GM21423 (cell line): ENCODE data around the gene KRTAP5-9.
"Not testable (repeated sequence)": the region's sequence is repeated elsewhere in the genome, so short reads cannot be mapped to it uniquely, and the experiment has no call there.

ENCODE experiments used
- ATAC-seq: cut with Tn5 transposase; IDR thresholded peaks from one replicate; pipeline ENCODE4 v1.9.1; 2021; ENCODE audit warnings: mild to moderate bottlenecking, moderate library complexity; ENCODE audit not compliant: unreplicated experiment

KRTAP5-9 gene

GRCh38 chr11:71548120-71548519 lies at the start of gene KRTAP5-9:
KRTAP5-9 (plus strand) TSS chr11:71548420; CDS start chr11:71548658, 238 bp downstream.
- ATAC-seq: no peak

- ATAC-seq: no peak
These were observed 49.1 kb upstream of the KRTAP5-9 start for GRCh38 chr11:71499125-71499524.

- ATAC-seq: no peak
These were observed 48.7 kb upstream of the KRTAP5-9 start for GRCh38 chr11:71499546-71499945.

- ATAC-seq: no peak
These were observed 47.6 kb upstream of the KRTAP5-9 start for GRCh38 chr11:71500601-71501021.

- ATAC-seq: no peak
These were observed 46.9 kb upstream of the KRTAP5-9 start for GRCh38 chr11:71501071-71501985.

- ATAC-seq: no peak
These were observed 46.2 kb upstream of the KRTAP5-9 start for GRCh38 chr11:71502026-71502425.

- ATAC-seq: no peak
These were observed 45.3 kb upstream of the KRTAP5-9 start for GRCh38 chr11:71502871-71503435.

GRCh38 chr11:71504531-71504930 lies 43.7 kb upstream of the KRTAP5-9 start:
- ATAC-seq: no peak

- no peak for ATAC-seq
These were observed 43.2 kb upstream of the KRTAP5-9 start for GRCh38 chr11:71505001-71505400.

GRCh38 chr11:71505781-71506180 lies 42.4 kb upstream of the KRTAP5-9 start:
- no peak for ATAC-seq

GRCh38 chr11:71507102-71507501 lies 41.1 kb upstream of the KRTAP5-9 start:
- no peak for ATAC-seq

- ATAC-seq: no peak
These were observed 29.4 kb upstream of the KRTAP5-9 start for GRCh38 chr11:71518506-71519471.

- no peak for ATAC-seq
These were observed 28.7 kb upstream of the KRTAP5-9 start for GRCh38 chr11:71519546-71519945.

- ATAC-seq: no peak
These were observed 22.9 kb upstream of the KRTAP5-9 start for GRCh38 chr11:71525188-71525937.

- ATAC-seq: no peak
These were observed 22.2 kb upstream of the KRTAP5-9 start for GRCh38 chr11:71525938-71526495.

- ATAC-seq: not testable (repeated sequence)
These were observed 21.2 kb upstream of the KRTAP5-9 start, which contains the start of gene KRTAP5-7 for GRCh38 chr11:71526796-71527575. KRTAP5-7 (plus strand) TSS chr11:71527267; CDS start chr11:71527301, 34 bp downstream.

- ATAC-seq: no peak
These were observed 20.5 kb upstream of the KRTAP5-9 start for GRCh38 chr11:71527576-71528210.

GRCh38 chr11:71530602-71531001 lies 17.6 kb upstream of the KRTAP5-9 start:
- ATAC-seq: no peak
